ENCODE data around the gene SP1. TPM values are rescaled to one million over a fixed set of nuclear protein-coding genes. Genes with fewer than 3 reads are reported as not detected.

Gene SP1
- total and polyA plus RNA-seq, 11 donors, result 7.9 to 48.8 (median 29.5) TPM

- intact Hi-C loops (cut with DNase I), result loop anchor here in 2 of 10 donors (2.0 kb wide), 2 partner anchors 17 to 19 kb away; no protein-coding TSS in a partner anchor
- Histone ChIP-seq H3K4me3 (peak overlapping the region in 1 of 12 donors; percentile 73), H3K27ac (peak overlapping the region in 3 of 12 donors; percentile 90 to 92 (median 91)), H3K4me1 (peaks cover 0 to 23% (median 12%) of the 10 kb centered on the region in 12 donors), H3K36me3 (no peaks in the 10 kb centered on the region), H3K27me3 (peaks cover 0 to 5% (median 0%) of the 10 kb centered on the region in 9 donors), H3K9me3 (no peaks in the 10 kb centered on the region)
- TF ChIP-seq POLR2A (IDR thresholded peaks at IDR 0.05) (no peak), CTCF (IDR thresholded peaks at IDR 0.05) (no peak)
- DNase-seq (no peak), ATAC-seq (no peak)
- 90 to 94% (median 92%) methylated on average over 4 of the region's 4 CpGs for WGBS, 4 donors
These were observed 36.0 kb upstream of the SP1 start for GRCh38 chr12:53343969-53344368.

GRCh38 chr12:53344487-53344823 lies 35.5 kb upstream of the SP1 start:
- DNase-seq (no peak), ATAC-seq (no peak)
- intact Hi-C loops (cut with DNase I), result loop anchor here in 2 of 10 donors (2.0 kb wide), 2 partner anchors 18 to 20 kb away; no protein-coding TSS in a partner anchor
- H3K4me3 ChIP-seq, result peak overlapping the region in 11 of 12 donors; percentile 40 to 88 (median 76)
- H3K4me1 ChIP-seq, result peaks cover 0 to 23% (median 12%) of the 10 kb centered on the region in 12 donors
- no peaks in the 10 kb centered on the region for H3K9me3 ChIP-seq
- H3K27ac ChIP-seq, result peak overlapping the region in 11 of 12 donors; percentile 62 to 92 (median 87)
- TF ChIP-seq POLR2A (IDR thresholded peaks at IDR 0.05) (no peak), CTCF (IDR thresholded peaks at IDR 0.05) (no peak)
- 3 to 20% (median 4%) methylated on average over 6 to 19 of the region's 19 CpGs for WGBS, 4 donors
- H3K36me3 ChIP-seq, result no peaks in the 10 kb centered on the region
- peaks cover 0 to 3% (median 0%) of the 10 kb centered on the region in 9 donors for H3K27me3 ChIP-seq

GRCh38 chr12:53344824-53345485 lies 35.0 kb upstream of the SP1 start:
- intact Hi-C loops (cut with DNase I), result loop anchor here in 7 of 10 donors (1.0 to 2.0 kb wide), 5 partner anchors 18 to 21 kb away; no protein-coding TSS in a partner anchor
- Histone ChIP-seq H3K4me3 (peak overlapping the region; percentile 40 to 88 (median 76)), H3K27ac (peak overlapping the region; percentile 62 to 92 (median 86)), H3K4me1 (peaks cover 0 to 23% (median 12%) of the 10 kb centered on the region in 12 donors), H3K36me3 (no peaks in the 10 kb centered on the region), H3K27me3 (peaks cover 0 to under 1% (median 0%) of the 10 kb centered on the region in 9 donors), H3K9me3 (no peaks in the 10 kb centered on the region)
- peak; percentile 55 to 88 (median 78) for TF ChIP-seq CTCF (IDR thresholded peaks at IDR 0.05)
- peak in 1 of 2 donors; percentile 55 for TF ChIP-seq POLR2A (IDR thresholded peaks at IDR 0.05)
- peak; percentile 78 to 88 (median 84) for DNase-seq
- WGBS, 4 donors, result 0 to 1% (median 0%) methylated on average over 15 to 50 of the region's 50 CpGs
- ATAC-seq, result peak; percentile 90 to 94 (median 94)

GRCh38 chr12:53345486-53346188 lies 34.3 kb upstream of the SP1 start:
- H3K9me3 ChIP-seq, result no peaks in the 10 kb centered on the region
- ATAC-seq (peak; percentile 49 to 78 (median 64)), DNase-seq (peak; percentile 75 to 84 (median 81))
- H3K4me3 ChIP-seq, result peak overlapping the region in 10 of 12 donors; percentile 54 to 88 (median 76)
- TF ChIP-seq POLR2A (IDR thresholded peaks at IDR 0.05), result no peak
- peak in 2 of 12 donors; percentile 7 to 26 for TF ChIP-seq CTCF (IDR thresholded peaks at IDR 0.05)
- H3K27ac ChIP-seq, result peak overlapping the region; percentile 62 to 92 (median 86)
- WGBS, 4 donors, result 18 to 39% (median 27%) methylated on average over 10 of the region's 10 CpGs
- H3K36me3 ChIP-seq, result no peaks in the 10 kb centered on the region
- no peaks in the 10 kb centered on the region for H3K27me3 ChIP-seq
- peaks cover 0 to 23% (median 12%) of the 10 kb centered on the region in 12 donors for H3K4me1 ChIP-seq
- intact Hi-C loops (cut with DNase I), result loop anchor here in 7 of 10 donors (1.0 to 2.0 kb wide), 5 partner anchors 19 to 21 kb away; no protein-coding TSS in a partner anchor

Data from heart left ventricle (tissue), 16 donors.